Tibial artery (tissue), 4 donors: ENCODE data around the gene CAMTA1.

Experiments
- DNase-seq, 2 donors: peaks; one replicate each; pipeline ENCODE4 v3.0.0-alpha.2; 2019
- H3K27ac ChIP-seq, 2 donors: fragments of 200-600 bp; sonication (generic) in 1 of 2; 1 replicate in 1 of 2; 2 replicates in 1 of 2; pipeline ENCODE4 v1.5.1; 2018 to 2019; ENCODE audit warnings: mild to moderate bottlenecking in 1 of 2
- H3K27me3 ChIP-seq, 2 donors: fragments of 200-600 bp; sonication (generic) in 1 of 2; one replicate each; pipeline versions ENCODE4 v1.5.1 to v1.6.0; 2016 to 2019
- H3K36me3 ChIP-seq, 3 donors: fragments of 200-600 bp; sonication (generic) in 2 of 3; one replicate each; pipeline ENCODE4 v1.5.1; 2016 to 2019; ENCODE audit warnings: mild to moderate bottlenecking in 2 of 3
- H3K4me1 ChIP-seq, 4 donors: fragments of 200-600 bp; sonication (generic) in 2 of 4; 1 replicate in 3 of 4; 2 replicates in 1 of 4; pipeline ENCODE4 v1.5.1; 2016 to 2019
- H3K4me3 ChIP-seq, 2 donors: fragments of 200-600 bp; sonication (generic) in 1 of 2; 1 replicate in 1 of 2; 2 replicates in 1 of 2; pipeline ENCODE4 v1.5.1; 2018 to 2019; ENCODE audit warnings: mild to moderate bottlenecking in 2 of 2
- H3K9me3 ChIP-seq, 3 donors: fragments of 200-600 bp; sonication (generic) in 1 of 3; one replicate each; pipeline ENCODE4 v1.5.1; 2016 to 2019
- CTCF ChIP-seq, 2 experiments: fragments of 200-600 bp in 1 of 2; fragments of 450-650 bp in 1 of 2; IDR thresholded peaks; one replicate each; pipeline ENCODE4 v1.5.1; 2017 to 2019; ENCODE audit warnings: antibody characterized with exemption in 2 of 2, mild to moderate bottlenecking in 1 of 2, moderate library complexity in 1 of 2
- intact Hi-C: fragments of 100-400 bp; cut with DNase I; formaldehyde crosslinking; loops from one replicate; pipeline ENCODE4 v1.15.0; 2023; ENCODE audit warnings: low total_unique reads

CAMTA1 gene

GRCh38 chr1:7623842-7624241 lies 838.6 kb downstream of the CAMTA1 start:
- intact Hi-C loops, result no loop called here
- Histone ChIP-seq H3K36me3 (no peaks in the 10 kb centered on the region), H3K9me3 (no peaks in the 10 kb centered on the region), H3K4me1 (no peaks in the 10 kb centered on the region), H3K27me3 (peaks cover 0 to 28% of the 10 kb centered on the region in 2 donors), H3K27ac (no peak overlapping the region), H3K4me3 (no peak overlapping the region)
- no peak for TF ChIP-seq CTCF (IDR thresholded peaks at IDR 0.05)
- DNase-seq, result no peak

- no peak overlapping the region for H3K27ac ChIP-seq
- no peaks in the 10 kb centered on the region for H3K36me3 ChIP-seq
- intact Hi-C loops, result no loop called here
- no peak overlapping the region for H3K4me3 ChIP-seq
- TF ChIP-seq CTCF (IDR thresholded peaks at IDR 0.05), result no peak
- peaks cover 0 to 32% of the 10 kb centered on the region in 2 donors for H3K27me3 ChIP-seq
- H3K4me1 ChIP-seq, result no peaks in the 10 kb centered on the region
- no peak for DNase-seq
- no peaks in the 10 kb centered on the region for H3K9me3 ChIP-seq
Observed at GRCh38 chr1:7624791-7625355, 839.6 kb downstream of the CAMTA1 start.

- intact Hi-C loops, result no loop called here
- H3K4me3 ChIP-seq, result no peak overlapping the region
- H3K27me3 ChIP-seq, result peaks cover 0 to 30% of the 10 kb centered on the region in 2 donors
- no peak for TF ChIP-seq CTCF (IDR thresholded peaks at IDR 0.05)
- no peaks in the 10 kb centered on the region for H3K9me3 ChIP-seq
- no peaks in the 10 kb centered on the region for H3K36me3 ChIP-seq
- no peak overlapping the region for H3K27ac ChIP-seq
- DNase-seq, result no peak
- no peaks in the 10 kb centered on the region for H3K4me1 ChIP-seq
Observed at GRCh38 chr1:7625401-7625800, 840.1 kb downstream of the CAMTA1 start.

DNA sequence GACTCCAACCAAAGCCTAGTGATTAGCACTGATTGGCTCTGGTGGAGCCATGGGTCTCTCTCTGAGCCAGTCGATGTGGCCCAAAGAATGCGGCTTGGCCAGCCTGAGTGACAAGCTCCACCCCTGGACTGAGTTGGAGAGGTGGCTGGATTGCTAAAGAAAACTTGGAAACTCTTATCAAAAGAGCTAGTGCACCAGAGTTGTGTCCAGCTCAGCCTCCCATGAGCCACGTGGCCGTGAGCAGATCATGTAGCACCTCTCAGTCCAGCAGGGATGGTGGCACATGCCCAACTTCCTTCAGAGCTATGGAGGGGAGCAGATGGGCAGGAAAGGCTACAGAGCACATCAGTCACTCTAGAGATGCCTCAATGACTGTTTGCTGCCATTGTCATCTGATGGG lies 843.0 kb downstream of the CAMTA1 start:
- no peaks in the 10 kb centered on the region for H3K36me3 ChIP-seq
- H3K9me3 ChIP-seq, result no peaks in the 10 kb centered on the region
- no peaks in the 10 kb centered on the region for H3K4me1 ChIP-seq
- no peak overlapping the region for H3K27ac ChIP-seq
- H3K27me3 ChIP-seq, result peaks cover 0 to 41% of the 10 kb centered on the region in 2 donors
- intact Hi-C loops, result no loop called here
- no peak for DNase-seq
- no peak for TF ChIP-seq CTCF (IDR thresholded peaks at IDR 0.05)
- H3K4me3 ChIP-seq, result no peak overlapping the region

GRCh38 chr1:7629011-7629410 lies 843.8 kb downstream of the CAMTA1 start:
- TF ChIP-seq CTCF (IDR thresholded peaks at IDR 0.05), result no peak
- Histone ChIP-seq H3K4me1 (no peaks in the 10 kb centered on the region), H3K27me3 (peaks cover 0 to 48% of the 10 kb centered on the region in 2 donors), H3K27ac (no peak overlapping the region), H3K4me3 (no peak overlapping the region), H3K36me3 (no peaks in the 10 kb centered on the region), H3K9me3 (no peaks in the 10 kb centered on the region)
- no peak for DNase-seq
- intact Hi-C loops, result no loop called here
